ENCODE results near the gene METTL14.
A peak's percentile ranks its signal among the peaks of the same experiment; 100 is the strongest.

METTL14 gene

DNA sequence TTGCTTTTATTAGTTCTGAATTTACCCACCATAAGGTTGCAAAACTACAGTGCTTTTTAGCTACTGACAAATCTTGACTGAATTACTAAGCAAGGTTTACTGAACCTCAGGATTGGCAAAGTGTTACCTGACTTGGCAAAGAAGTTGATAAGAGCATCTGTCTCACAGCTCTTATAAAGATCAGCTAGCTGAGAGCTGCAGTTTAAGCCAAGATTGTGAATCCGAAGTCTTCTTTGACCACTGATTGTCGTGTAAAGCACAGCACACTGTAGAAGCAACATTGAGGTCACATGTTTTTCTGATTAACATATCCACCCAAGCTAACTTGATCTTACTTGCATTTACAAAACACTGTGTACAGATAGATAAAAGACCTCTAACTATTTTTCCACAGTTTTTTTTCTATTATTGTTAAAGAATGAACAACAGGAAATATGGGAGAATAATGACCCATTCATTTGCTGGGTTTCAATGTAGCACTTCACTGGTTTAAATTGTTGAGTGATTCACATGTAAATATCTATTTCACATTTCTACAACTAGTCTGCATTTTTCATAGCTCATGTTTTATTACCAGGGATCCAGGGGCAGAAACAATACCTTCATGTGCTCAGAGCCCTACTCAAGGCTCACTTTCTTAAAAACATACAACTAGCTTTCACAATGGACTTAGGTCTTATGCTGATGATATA, 54.0 kb downstream of the METTL14 start:
- Histone ChIP-seq H2BK12ac (ENCODE audit: low read length) (no peak overlapping the region), H2BK5ac (ENCODE audit: low read depth, low read length, poor library complexity) (no peak overlapping the region), H4K12ac (ENCODE audit: low read depth, low read length) (no peak overlapping the region), H2AK5ac (ENCODE audit: low read length) (no peak overlapping the region), H3K4ac (ENCODE audit: low read depth, low read length) (no peak overlapping the region), H3K4me2 (ENCODE audit: low read length) (no peak overlapping the region), H3K4me1 (ENCODE audit: control insufficient read depth in 1 of 2, insufficient read depth in 2 of 2, low read length in 2 of 2) (no peaks in the 10 kb centered on the region), H3K79me2 (ENCODE audit: control insufficient read depth, insufficient read depth, low read length, poor library complexity) (no peaks in the 10 kb centered on the region), H3K9me3 (ENCODE audit: insufficient read depth, low read depth, low read length) (no peaks in the 10 kb centered on the region), H3K14ac (ENCODE audit: low read length) (no peak overlapping the region), H3K36me3 (ENCODE audit: control insufficient read depth in 1 of 2, insufficient read depth in 2 of 2, low read length in 2 of 2) (peaks cover 20 to 44% of the 10 kb centered on the region in 2 experiments), H3K27me3 (ENCODE audit: insufficient read depth, low read length) (no peaks in the 10 kb centered on the region), H3K4me3 (ENCODE audit: low read depth, low read length) (no peak overlapping the region), H3K79me1 (ENCODE audit: low read length) (peaks cover 5% of the 10 kb centered on the region), H3K18ac (ENCODE audit: low read length) (no peak overlapping the region), H2BK120ac (ENCODE audit: insufficient read depth, low read length, poor library complexity) (no peak overlapping the region), H3K23ac (ENCODE audit: low read length) (no peak overlapping the region), H4K91ac (ENCODE audit: low read depth, low read length) (no peak overlapping the region), H3K27ac (ENCODE audit: low read depth, low read length) (no peak overlapping the region), H2AFZ (ENCODE audit: insufficient read depth, low read length, poor library complexity) (no peak overlapping the region), H4K8ac (ENCODE audit: low read depth, low read length) (no peak overlapping the region), H3K9ac (ENCODE audit: low read length) (no peak overlapping the region)
- no CpG with 5 or more reads among the region's 2 CpGs for WGBS (ENCODE audit: extremely low coverage, insufficient coverage, insufficient read length)
- DNase-seq, result no peak

DNA sequence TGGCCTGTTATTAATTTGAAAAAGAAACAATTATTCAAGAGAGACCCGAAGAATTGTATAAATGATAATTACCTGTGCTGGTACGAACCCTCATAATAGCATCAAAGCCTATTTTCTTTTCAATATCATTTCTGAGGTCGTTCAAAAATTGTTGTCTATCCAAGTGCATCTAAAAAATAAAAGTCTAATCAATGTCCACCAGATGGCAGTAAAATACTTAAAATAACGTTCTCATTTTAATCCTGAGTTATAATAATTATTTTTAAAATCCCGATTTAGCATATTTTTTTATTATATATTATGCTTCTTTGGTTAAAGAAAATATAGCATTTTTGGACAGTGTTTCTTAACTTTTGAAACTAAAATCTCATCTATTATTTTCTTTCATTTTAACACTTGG, 55.7 kb downstream of the METTL14 start:
- no peak overlapping the region for H3K4me2 ChIP-seq (ENCODE audit: low read length)
- no peak overlapping the region for H3K27ac ChIP-seq (ENCODE audit: low read depth, low read length)
- peaks cover 5% of the 10 kb centered on the region for H3K79me1 ChIP-seq (ENCODE audit: low read length)
- H4K8ac ChIP-seq (ENCODE audit: low read depth, low read length), result no peak overlapping the region
- peaks cover 20 to 45% of the 10 kb centered on the region in 2 experiments for H3K36me3 ChIP-seq (ENCODE audit: control insufficient read depth in 1 of 2, insufficient read depth in 2 of 2, low read length in 2 of 2)
- H4K91ac ChIP-seq (ENCODE audit: low read depth, low read length), result no peak overlapping the region
- H3K27me3 ChIP-seq (ENCODE audit: insufficient read depth, low read length), result no peaks in the 10 kb centered on the region
- H3K23ac ChIP-seq (ENCODE audit: low read length), result no peak overlapping the region
- H2BK120ac ChIP-seq (ENCODE audit: insufficient read depth, low read length, poor library complexity), result no peak overlapping the region
- H3K9me3 ChIP-seq (ENCODE audit: insufficient read depth, low read depth, low read length), result no peaks in the 10 kb centered on the region
- no peak overlapping the region for H2BK5ac ChIP-seq (ENCODE audit: low read depth, low read length, poor library complexity)
- H3K18ac ChIP-seq (ENCODE audit: low read length), result no peak overlapping the region
- H4K12ac ChIP-seq (ENCODE audit: low read depth, low read length), result no peak overlapping the region
- no peak overlapping the region for H2BK12ac ChIP-seq (ENCODE audit: low read length)
- WGBS (ENCODE audit: extremely low coverage, insufficient coverage, insufficient read length), result no CpG with 5 or more reads among the region's 5 CpGs
- peaks cover 3% of the 10 kb centered on the region in 2 experiments for H3K4me1 ChIP-seq (ENCODE audit: control insufficient read depth in 1 of 2, insufficient read depth in 2 of 2, low read length in 2 of 2)
- no peak overlapping the region for H2AFZ ChIP-seq (ENCODE audit: insufficient read depth, low read length, poor library complexity)
- H3K14ac ChIP-seq (ENCODE audit: low read length), result no peak overlapping the region
- H3K4ac ChIP-seq (ENCODE audit: low read depth, low read length), result no peak overlapping the region
- H3K79me2 ChIP-seq (ENCODE audit: control insufficient read depth, insufficient read depth, low read length, poor library complexity), result no peaks in the 10 kb centered on the region
- no peak overlapping the region for H2AK5ac ChIP-seq (ENCODE audit: low read length)
- DNase-seq, result peak in 1 of 2 donors; percentile 58
- no peak overlapping the region for H3K9ac ChIP-seq (ENCODE audit: low read length)
- no peak overlapping the region for H3K4me3 ChIP-seq (ENCODE audit: low read depth, low read length)

DNA sequence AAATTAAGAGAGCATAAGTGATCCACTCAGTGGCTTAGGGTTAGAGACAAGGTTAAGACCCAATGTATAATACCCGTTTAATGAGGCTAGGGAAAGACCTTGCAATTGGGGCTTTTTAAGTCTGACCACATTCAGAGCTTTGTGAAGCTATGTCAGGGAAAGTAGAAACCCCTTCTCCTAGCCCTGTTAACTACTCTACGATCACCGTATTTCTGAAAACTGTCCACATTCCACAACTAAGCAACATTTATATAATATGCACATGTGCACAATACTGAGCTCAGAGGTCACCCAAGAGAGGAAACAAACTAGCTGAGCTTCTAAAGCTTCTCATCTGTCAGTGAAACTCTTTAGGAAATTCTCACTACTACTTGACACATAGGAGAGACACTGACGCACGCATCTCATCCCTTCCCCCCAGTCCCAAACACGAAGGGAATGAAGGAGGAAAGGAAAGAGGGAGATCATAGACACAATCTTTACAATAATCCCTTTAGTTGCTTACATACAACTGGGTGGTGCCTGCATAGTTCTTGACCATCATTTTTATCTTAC, 56.2 kb downstream of the METTL14 start:
- H2BK5ac ChIP-seq (ENCODE audit: low read depth, low read length, poor library complexity), result no peak overlapping the region

DNA sequence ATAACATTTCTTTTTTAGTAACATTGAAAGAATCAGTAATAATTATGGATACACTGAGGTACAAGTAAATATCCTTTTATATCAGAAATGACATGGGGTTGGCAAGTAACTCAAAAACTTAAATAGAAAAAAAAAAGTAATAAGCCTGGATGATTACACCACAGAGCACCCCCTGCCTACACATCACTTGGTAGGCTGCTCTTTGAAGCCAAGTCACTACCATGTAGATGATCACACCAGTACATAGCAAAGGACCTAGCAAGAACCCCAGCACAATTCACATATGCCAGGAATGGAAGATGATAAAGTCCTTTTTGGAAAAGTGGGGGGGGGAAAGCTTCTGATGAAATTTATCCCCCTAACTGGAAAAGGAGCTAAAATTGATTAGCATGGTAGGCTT, 56.9 kb downstream of the METTL14 start:
- Histone ChIP-seq H3K79me1 (ENCODE audit: low read length) (peaks cover 5% of the 10 kb centered on the region), H3K36me3 (ENCODE audit: control insufficient read depth in 1 of 2, insufficient read depth in 2 of 2, low read length in 2 of 2) (peaks cover 19 to 41% of the 10 kb centered on the region in 2 experiments), H2BK12ac (ENCODE audit: low read length) (no peak overlapping the region), H3K79me2 (ENCODE audit: control insufficient read depth, insufficient read depth, low read length, poor library complexity) (no peaks in the 10 kb centered on the region), H4K91ac (ENCODE audit: low read depth, low read length) (no peak overlapping the region), H4K8ac (ENCODE audit: low read depth, low read length) (no peak overlapping the region), H2BK120ac (ENCODE audit: insufficient read depth, low read length, poor library complexity) (no peak overlapping the region), H3K27me3 (ENCODE audit: insufficient read depth, low read length) (no peaks in the 10 kb centered on the region), H2BK5ac (ENCODE audit: low read depth, low read length, poor library complexity) (no peak overlapping the region), H3K4ac (ENCODE audit: low read depth, low read length) (no peak overlapping the region), H3K4me3 (ENCODE audit: low read depth, low read length) (no peak overlapping the region), H3K4me2 (ENCODE audit: low read length) (no peak overlapping the region), H3K4me1 (ENCODE audit: control insufficient read depth in 1 of 2, insufficient read depth in 2 of 2, low read length in 2 of 2) (peaks cover 4% of the 10 kb centered on the region in 2 experiments), H3K9me3 (ENCODE audit: insufficient read depth, low read depth, low read length) (no peaks in the 10 kb centered on the region), H3K9ac (ENCODE audit: low read length) (no peak overlapping the region), H3K18ac (ENCODE audit: low read length) (no peak overlapping the region), H2AFZ (ENCODE audit: insufficient read depth, low read length, poor library complexity) (no peak overlapping the region), H2AK5ac (ENCODE audit: low read length) (no peak overlapping the region), H3K27ac (ENCODE audit: low read depth, low read length) (no peak overlapping the region), H3K14ac (ENCODE audit: low read length) (no peak overlapping the region), H4K12ac (ENCODE audit: low read depth, low read length) (no peak overlapping the region), H3K23ac (ENCODE audit: low read length) (no peak overlapping the region)
- no peak for DNase-seq

More for the DNA sequence above, 56.2 kb downstream of the METTL14 start:
- DNase-seq, result no peak
- Histone ChIP-seq H3K14ac (ENCODE audit: low read length) (no peak overlapping the region), H3K36me3 (ENCODE audit: control insufficient read depth in 1 of 2, insufficient read depth in 2 of 2, low read length in 2 of 2) (peaks cover 17 to 41% of the 10 kb centered on the region in 2 experiments), H4K8ac (ENCODE audit: low read depth, low read length) (no peak overlapping the region), H3K4me3 (ENCODE audit: low read depth, low read length) (no peak overlapping the region), H3K4me1 (ENCODE audit: control insufficient read depth in 1 of 2, insufficient read depth in 2 of 2, low read length in 2 of 2) (peaks cover 4% of the 10 kb centered on the region in 2 experiments), H2AFZ (ENCODE audit: insufficient read depth, low read length, poor library complexity) (no peak overlapping the region), H2BK120ac (ENCODE audit: insufficient read depth, low read length, poor library complexity) (no peak overlapping the region), H3K4ac (ENCODE audit: low read depth, low read length) (no peak overlapping the region), H3K9me3 (ENCODE audit: insufficient read depth, low read depth, low read length) (no peaks in the 10 kb centered on the region), H4K91ac (ENCODE audit: low read depth, low read length) (no peak overlapping the region), H3K4me2 (ENCODE audit: low read length) (no peak overlapping the region), H3K27me3 (ENCODE audit: insufficient read depth, low read length) (no peaks in the 10 kb centered on the region), H4K12ac (ENCODE audit: low read depth, low read length) (no peak overlapping the region), H3K23ac (ENCODE audit: low read length) (no peak overlapping the region), H2AK5ac (ENCODE audit: low read length) (no peak overlapping the region), H3K79me2 (ENCODE audit: control insufficient read depth, insufficient read depth, low read length, poor library complexity) (no peaks in the 10 kb centered on the region), H3K79me1 (ENCODE audit: low read length) (peaks cover 5% of the 10 kb centered on the region), H3K27ac (ENCODE audit: low read depth, low read length) (peak overlapping the region; percentile 39), H2BK12ac (ENCODE audit: low read length) (no peak overlapping the region), H3K18ac (ENCODE audit: low read length) (no peak overlapping the region), H3K9ac (ENCODE audit: low read length) (no peak overlapping the region)
- WGBS (ENCODE audit: extremely low coverage, insufficient coverage, insufficient read length), result no CpG with 5 or more reads among the region's 6 CpGs

Measured in trophoblast cell (in vitro differentiated cells and primary cell).